GM23338 (cell line): ENCODE results near the gene FGF1. TPM values are rescaled to one million over a fixed set of nuclear protein-coding genes. Genes with fewer than 3 reads are reported as not detected.

ENCODE experiments used
- ATAC-seq: fragments of 200-7000 bp; cut with Tn5 transposase; 3 replicates; pipeline ENCODE4 v1.9.1; 2020
- DNase-seq: peaks from one replicate; pipeline ENCODE4 v3.0.0-alpha.2; 2015; ENCODE audit warnings: low spot score
- H2AFZ ChIP-seq: fragments of 200-600 bp; sonication (generic); 2 replicates; pipeline ENCODE4 v1.8.0; 2016; ENCODE audit warnings: antibody characterized with exemption, mild to moderate bottlenecking, moderate library complexity
- H3F3A ChIP-seq: fragments of 200-600 bp; sonication (generic); replicated peaks from 2 replicates; pipeline ENCODE4 v1.8.0; 2017; ENCODE audit warnings: antibody characterized with exemption, mixed run types, low read depth
- H3K27ac ChIP-seq: fragments of 200-600 bp; sonication (generic); 2 replicates; pipeline ENCODE4 v1.6.1; 2016; ENCODE audit warnings: low read depth
- H3K27me3 ChIP-seq: fragments of 200-600 bp; sonication (generic); 2 replicates; pipeline ENCODE4 v1.8.0; 2016; ENCODE audit warnings: mild to moderate bottlenecking, mixed run types, moderate library complexity; ENCODE audit not compliant: insufficient read depth
- H3K36me3 ChIP-seq: fragments of 200-600 bp; sonication (generic); 2 replicates; pipeline ENCODE4 v1.8.0; 2016; ENCODE audit warnings: mild to moderate bottlenecking; ENCODE audit not compliant: insufficient read depth
- H3K4me1 ChIP-seq: fragments of 200-600 bp; sonication (generic); 2 replicates; pipeline ENCODE4 v1.8.0; 2016; ENCODE audit warnings: mild to moderate bottlenecking, moderate library complexity; ENCODE audit not compliant: insufficient read depth
- H3K4me2 ChIP-seq: fragments of 200-600 bp; sonication (generic); 2 replicates; pipeline ENCODE4 v1.7.1; 2017; ENCODE audit warnings: mixed run types
- H3K4me3 ChIP-seq: fragments of 200-600 bp; sonication (generic); 2 replicates; pipeline ENCODE4 v1.6.1; 2016; ENCODE audit warnings: mixed run types
- H3K79me2 ChIP-seq: fragments of 200-600 bp; sonication (generic); replicated peaks from 2 replicates; pipeline ENCODE4 v1.8.0; 2017; ENCODE audit warnings: mild to moderate bottlenecking; ENCODE audit not compliant: insufficient read depth
- H3K9me2 ChIP-seq: fragments of 200-600 bp; sonication (generic); 2 replicates; pipeline ENCODE4 v1.8.0; 2017; ENCODE audit not compliant: insufficient read depth
- H4K20me1 ChIP-seq: fragments of 200-600 bp; sonication (generic); replicated peaks from 2 replicates; pipeline ENCODE4 v1.8.0; 2017; ENCODE audit warnings: mild to moderate bottlenecking; ENCODE audit not compliant: insufficient read depth
- H3K27ac Mint-ChIP-seq: 2 replicates; pipeline ENCODE4 v1.8.0; 2020; ENCODE audit warnings: inconsistent platforms, mild to moderate bottlenecking, moderate library complexity, mixed read lengths
- H3K27me3 Mint-ChIP-seq: 3 replicates; pipeline ENCODE4 v1.8.0; 2022; ENCODE audit warnings: low read depth, mild to moderate bottlenecking, moderate library complexity, mixed read lengths, inconsistent platforms; ENCODE audit not compliant: insufficient read depth, poor library complexity
- H3K36me3 Mint-ChIP-seq: 3 replicates; pipeline ENCODE4 v1.8.0; 2021; ENCODE audit warnings: low read depth, mild to moderate bottlenecking, inconsistent platforms, moderate library complexity, mixed read lengths
- H3K4me1 Mint-ChIP-seq: 3 replicates; pipeline ENCODE4 v1.8.0; 2020; ENCODE audit warnings: mild to moderate bottlenecking, inconsistent platforms, mixed read lengths
- H3K4me3 Mint-ChIP-seq: 3 replicates; pipeline ENCODE4 v1.8.0; 2021; ENCODE audit warnings: moderate library complexity, mild to moderate bottlenecking, inconsistent platforms, mixed read lengths
- H3K9me3 Mint-ChIP-seq: 3 replicates; pipeline ENCODE4 v1.8.0; 2020; ENCODE audit warnings: moderate library complexity, mild to moderate bottlenecking, inconsistent platforms, mixed read lengths
- ZNF331 ChIP-seq: fragments of 250-450 bp; sonication (Bioruptor Pico); IDR thresholded peaks from 2 replicates; pipeline ENCODE4 v1.5.0; 2020; ENCODE audit warnings: low read depth, mild to moderate bottlenecking, moderate library complexity
- polyA plus RNA-seq: library from polyadenylated mRNA; unstranded; fragments of >200 nt; fragmentation: Nextera tagmentation; extraction: Ambion mirVana; gene quantifications from 2 replicates; pipeline ENCODE4 v1.2.1, GENCODE V29; 2016
- total RNA-seq: library from RNA; depleted of rRNA; stranded (reverse); fragments of >200 nt; shearing (Covaris generic); gene quantifications from 2 replicates; pipeline ENCODE4 v1.2.3, GENCODE V29; 2014
- TF ChIP-seq, protein P1 (sequence below): fragments of 250-450 bp; sonication (Bioruptor Pico); IDR thresholded peaks from 2 replicates; pipeline ENCODE4 v1.5.0; 2020; ENCODE audit warnings: mild to moderate bottlenecking, moderate library complexity
- TF ChIP-seq, protein P2 (sequence below): IDR thresholded peaks from 2 replicates; pipeline ENCODE4 v1.6.1; 2016; ENCODE audit warnings: antibody characterized with exemption
- TF ChIP-seq, protein P3 (sequence below): IDR thresholded peaks from one replicate; pipeline ENCODE4 v1.6.1; 2018; ENCODE audit warnings: antibody characterized with exemption; ENCODE audit not compliant: unreplicated experiment

FGF1 gene
- total and polyA plus RNA-seq, 2 experiments from 2014 or later: 0.21 to 0.34 TPM

DNA sequence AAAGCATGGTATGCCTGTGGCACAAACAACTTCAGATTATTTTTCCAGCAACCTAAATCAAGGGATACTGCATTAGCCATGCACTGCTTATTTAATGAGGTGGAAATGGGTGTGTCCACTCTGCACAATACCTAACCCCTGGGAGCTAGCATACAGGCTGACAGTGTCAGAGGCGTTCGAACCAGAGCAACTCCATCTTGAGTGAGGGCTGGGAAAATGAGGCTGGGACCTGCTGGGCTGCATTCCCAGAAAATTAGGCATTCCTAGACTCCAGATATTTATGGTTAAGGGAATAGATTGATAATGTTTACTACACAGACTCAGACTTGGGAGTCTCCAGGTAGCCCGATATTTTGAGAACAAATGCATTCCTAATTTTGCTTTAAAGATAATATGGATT is 2.8 kb downstream of the FGF1 start:
- H3K4me1 ChIP-seq: peaks cover 50% of the 10 kb centered on the region
- peaks cover 5% of the 10 kb centered on the region for H3K27me3 Mint-ChIP-seq
- peak overlapping the region; percentile 97 for H3K27ac ChIP-seq
- no peaks in the 10 kb centered on the region for H4K20me1 ChIP-seq
- no peak overlapping the region for H3K4me3 ChIP-seq
- H3K27me3 ChIP-seq: no peaks in the 10 kb centered on the region
- H3K9me2 ChIP-seq: no peaks in the 10 kb centered on the region
- peaks cover 21% of the 10 kb centered on the region for H3F3A ChIP-seq
- TF ChIP-seq, protein P1, sequence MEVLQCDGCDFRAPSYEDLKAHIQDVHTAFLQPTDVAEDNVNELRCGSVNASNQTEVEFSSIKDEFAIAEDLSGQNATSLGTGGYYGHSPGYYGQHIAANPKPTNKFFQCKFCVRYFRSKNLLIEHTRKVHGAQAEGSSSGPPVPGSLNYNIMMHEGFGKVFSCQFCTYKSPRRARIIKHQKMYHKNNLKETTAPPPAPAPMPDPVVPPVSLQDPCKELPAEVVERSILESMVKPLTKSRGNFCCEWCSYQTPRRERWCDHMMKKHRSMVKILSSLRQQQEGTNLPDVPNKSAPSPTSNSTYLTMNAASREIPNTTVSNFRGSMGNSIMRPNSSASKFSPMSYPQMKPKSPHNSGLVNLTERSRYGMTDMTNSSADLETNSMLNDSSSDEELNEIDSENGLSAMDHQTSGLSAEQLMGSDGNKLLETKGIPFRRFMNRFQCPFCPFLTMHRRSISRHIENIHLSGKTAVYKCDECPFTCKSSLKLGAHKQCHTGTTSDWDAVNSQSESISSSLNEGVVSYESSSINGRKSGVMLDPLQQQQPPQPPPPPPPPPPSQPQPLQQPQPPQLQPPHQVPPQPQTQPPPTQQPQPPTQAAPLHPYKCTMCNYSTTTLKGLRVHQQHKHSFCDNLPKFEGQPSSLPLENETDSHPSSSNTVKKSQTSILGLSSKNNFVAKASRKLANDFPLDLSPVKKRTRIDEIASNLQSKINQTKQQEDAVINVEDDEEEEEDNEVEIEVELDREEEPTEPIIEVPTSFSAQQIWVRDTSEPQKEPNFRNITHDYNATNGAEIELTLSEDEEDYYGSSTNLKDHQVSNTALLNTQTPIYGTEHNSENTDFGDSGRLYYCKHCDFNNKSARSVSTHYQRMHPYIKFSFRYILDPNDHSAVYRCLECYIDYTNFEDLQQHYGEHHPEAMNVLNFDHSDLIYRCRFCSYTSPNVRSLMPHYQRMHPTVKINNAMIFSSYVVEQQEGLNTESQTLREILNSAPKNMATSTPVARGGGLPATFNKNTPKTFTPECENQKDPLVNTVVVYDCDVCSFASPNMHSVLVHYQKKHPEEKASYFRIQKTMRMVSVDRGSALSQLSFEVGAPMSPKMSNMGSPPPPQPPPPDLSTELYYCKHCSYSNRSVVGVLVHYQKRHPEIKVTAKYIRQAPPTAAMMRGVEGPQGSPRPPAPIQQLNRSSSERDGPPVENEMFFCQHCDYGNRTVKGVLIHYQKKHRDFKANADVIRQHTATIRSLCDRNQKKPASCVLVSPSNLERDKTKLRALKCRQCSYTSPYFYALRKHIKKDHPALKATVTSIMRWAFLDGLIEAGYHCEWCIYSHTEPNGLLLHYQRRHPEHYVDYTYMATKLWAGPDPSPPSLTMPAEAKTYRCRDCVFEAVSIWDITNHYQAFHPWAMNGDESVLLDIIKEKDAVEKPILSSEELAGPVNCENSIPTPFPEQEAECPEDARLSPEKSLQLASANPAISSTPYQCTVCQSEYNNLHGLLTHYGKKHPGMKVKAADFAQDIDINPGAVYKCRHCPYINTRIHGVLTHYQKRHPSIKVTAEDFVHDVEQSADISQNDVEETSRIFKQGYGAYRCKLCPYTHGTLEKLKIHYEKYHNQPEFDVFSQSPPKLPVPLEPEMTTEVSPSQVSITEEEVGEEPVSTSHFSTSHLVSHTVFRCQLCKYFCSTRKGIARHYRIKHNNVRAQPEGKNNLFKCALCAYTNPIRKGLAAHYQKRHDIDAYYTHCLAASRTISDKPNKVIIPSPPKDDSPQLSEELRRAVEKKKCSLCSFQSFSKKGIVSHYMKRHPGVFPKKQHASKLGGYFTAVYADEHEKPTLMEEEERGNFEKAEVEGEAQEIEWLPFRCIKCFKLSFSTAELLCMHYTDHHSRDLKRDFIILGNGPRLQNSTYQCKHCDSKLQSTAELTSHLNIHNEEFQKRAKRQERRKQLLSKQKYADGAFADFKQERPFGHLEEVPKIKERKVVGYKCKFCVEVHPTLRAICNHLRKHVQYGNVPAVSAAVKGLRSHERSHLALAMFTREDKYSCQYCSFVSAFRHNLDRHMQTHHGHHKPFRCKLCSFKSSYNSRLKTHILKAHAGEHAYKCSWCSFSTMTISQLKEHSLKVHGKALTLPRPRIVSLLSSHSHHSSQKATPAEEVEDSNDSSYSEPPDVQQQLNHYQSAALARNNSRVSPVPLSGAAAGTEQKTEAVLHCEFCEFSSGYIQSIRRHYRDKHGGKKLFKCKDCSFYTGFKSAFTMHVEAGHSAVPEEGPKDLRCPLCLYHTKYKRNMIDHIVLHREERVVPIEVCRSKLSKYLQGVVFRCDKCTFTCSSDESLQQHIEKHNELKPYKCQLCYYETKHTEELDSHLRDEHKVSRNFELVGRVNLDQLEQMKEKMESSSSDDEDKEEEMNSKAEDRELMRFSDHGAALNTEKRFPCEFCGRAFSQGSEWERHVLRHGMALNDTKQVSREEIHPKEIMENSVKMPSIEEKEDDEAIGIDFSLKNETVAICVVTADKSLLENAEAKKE: no peak
- TF ChIP-seq, protein P2, sequence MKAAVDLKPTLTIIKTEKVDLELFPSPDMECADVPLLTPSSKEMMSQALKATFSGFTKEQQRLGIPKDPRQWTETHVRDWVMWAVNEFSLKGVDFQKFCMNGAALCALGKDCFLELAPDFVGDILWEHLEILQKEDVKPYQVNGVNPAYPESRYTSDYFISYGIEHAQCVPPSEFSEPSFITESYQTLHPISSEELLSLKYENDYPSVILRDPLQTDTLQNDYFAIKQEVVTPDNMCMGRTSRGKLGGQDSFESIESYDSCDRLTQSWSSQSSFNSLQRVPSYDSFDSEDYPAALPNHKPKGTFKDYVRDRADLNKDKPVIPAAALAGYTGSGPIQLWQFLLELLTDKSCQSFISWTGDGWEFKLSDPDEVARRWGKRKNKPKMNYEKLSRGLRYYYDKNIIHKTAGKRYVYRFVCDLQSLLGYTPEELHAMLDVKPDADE: no peak
- no peak for DNase-seq
- ATAC-seq: no peak
- no peak overlapping the region for H2AFZ ChIP-seq
- H3K36me3 ChIP-seq: no peaks in the 10 kb centered on the region; the same call in 1 of the 2 replicates
- no peaks in the 10 kb centered on the region for H3K9me3 Mint-ChIP-seq
- no peak overlapping the region for H3K4me2 ChIP-seq
- no peaks in the 10 kb centered on the region for H3K36me3 Mint-ChIP-seq
- no peaks in the 10 kb centered on the region for H3K79me2 ChIP-seq
- H3K4me3 Mint-ChIP-seq: no peak overlapping the region
- no peak overlapping the region for H3K27ac Mint-ChIP-seq
- H3K4me1 Mint-ChIP-seq: peaks cover 49% of the 10 kb centered on the region

DNA sequence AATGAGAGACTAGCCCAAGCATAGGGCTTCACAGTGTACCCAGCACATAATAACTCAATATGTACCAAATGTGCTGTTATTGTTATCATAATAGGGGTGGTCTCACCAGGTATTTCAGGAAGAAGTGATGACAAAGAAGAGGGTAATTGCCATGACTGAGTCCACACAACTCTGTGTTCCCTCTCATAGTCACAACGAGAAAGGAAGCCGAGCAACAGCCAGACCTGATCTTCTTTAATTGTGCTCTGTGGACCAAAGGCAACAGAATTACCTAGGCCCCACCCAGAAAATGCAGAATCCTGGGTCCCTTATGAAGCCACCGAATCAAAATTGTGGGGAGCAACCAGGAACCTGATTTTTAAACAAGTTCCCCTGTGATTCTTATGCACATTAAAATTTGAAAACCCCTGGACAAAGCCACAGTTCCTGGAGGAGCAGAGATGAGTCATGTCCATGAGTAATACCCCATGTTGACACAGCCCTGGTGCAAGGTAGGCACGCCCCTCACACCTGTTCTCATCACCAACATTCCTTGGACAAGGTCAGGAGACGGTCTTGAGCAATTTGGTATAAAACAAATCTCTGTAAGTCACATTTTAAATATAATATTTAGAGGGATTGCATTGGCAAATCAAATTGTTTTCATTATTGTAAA is 5.2 kb downstream of the FGF1 start:
- no peak overlapping the region for H3K27ac ChIP-seq
- no peaks in the 10 kb centered on the region; the same call in 1 of the 2 replicates for H3K36me3 ChIP-seq
- Mint-ChIP-seq H3K27ac (no peak overlapping the region), H3K9me3 (no peaks in the 10 kb centered on the region), H3K27me3 (peaks cover 3% of the 10 kb centered on the region), H3K36me3 (no peaks in the 10 kb centered on the region), H3K4me1 (peaks cover 27% of the 10 kb centered on the region), H3K4me3 (no peak overlapping the region)
- ATAC-seq (no peak), DNase-seq (no peak)
- no peak overlapping the region for H3K4me3 ChIP-seq
- no peak overlapping the region for H3K4me2 ChIP-seq
- peaks cover 21% of the 10 kb centered on the region for H3F3A ChIP-seq
- H3K4me1 ChIP-seq: peaks cover 33% of the 10 kb centered on the region
- H2AFZ ChIP-seq: no peak overlapping the region
- H3K9me2 ChIP-seq: no peaks in the 10 kb centered on the region
- no peaks in the 10 kb centered on the region for H4K20me1 ChIP-seq
- no peaks in the 10 kb centered on the region for H3K79me2 ChIP-seq
- H3K27me3 ChIP-seq: no peaks in the 10 kb centered on the region
- no peak for TF ChIP-seq ZNF331
- TF ChIP-seq, protein P3, sequence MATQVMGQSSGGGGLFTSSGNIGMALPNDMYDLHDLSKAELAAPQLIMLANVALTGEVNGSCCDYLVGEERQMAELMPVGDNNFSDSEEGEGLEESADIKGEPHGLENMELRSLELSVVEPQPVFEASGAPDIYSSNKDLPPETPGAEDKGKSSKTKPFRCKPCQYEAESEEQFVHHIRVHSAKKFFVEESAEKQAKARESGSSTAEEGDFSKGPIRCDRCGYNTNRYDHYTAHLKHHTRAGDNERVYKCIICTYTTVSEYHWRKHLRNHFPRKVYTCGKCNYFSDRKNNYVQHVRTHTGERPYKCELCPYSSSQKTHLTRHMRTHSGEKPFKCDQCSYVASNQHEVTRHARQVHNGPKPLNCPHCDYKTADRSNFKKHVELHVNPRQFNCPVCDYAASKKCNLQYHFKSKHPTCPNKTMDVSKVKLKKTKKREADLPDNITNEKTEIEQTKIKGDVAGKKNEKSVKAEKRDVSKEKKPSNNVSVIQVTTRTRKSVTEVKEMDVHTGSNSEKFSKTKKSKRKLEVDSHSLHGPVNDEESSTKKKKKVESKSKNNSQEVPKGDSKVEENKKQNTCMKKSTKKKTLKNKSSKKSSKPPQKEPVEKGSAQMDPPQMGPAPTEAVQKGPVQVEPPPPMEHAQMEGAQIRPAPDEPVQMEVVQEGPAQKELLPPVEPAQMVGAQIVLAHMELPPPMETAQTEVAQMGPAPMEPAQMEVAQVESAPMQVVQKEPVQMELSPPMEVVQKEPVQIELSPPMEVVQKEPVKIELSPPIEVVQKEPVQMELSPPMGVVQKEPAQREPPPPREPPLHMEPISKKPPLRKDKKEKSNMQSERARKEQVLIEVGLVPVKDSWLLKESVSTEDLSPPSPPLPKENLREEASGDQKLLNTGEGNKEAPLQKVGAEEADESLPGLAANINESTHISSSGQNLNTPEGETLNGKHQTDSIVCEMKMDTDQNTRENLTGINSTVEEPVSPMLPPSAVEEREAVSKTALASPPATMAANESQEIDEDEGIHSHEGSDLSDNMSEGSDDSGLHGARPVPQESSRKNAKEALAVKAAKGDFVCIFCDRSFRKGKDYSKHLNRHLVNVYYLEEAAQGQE: no peak
